Immature natural killer cell (primary cell): Measurements from ENCODE around the gene TMEM217. TPM values are rescaled to one million over a fixed set of nuclear protein-coding genes. Genes with fewer than 3 reads are reported as not detected.

Experiments used
- DNase-seq, 3 donors: peaks; one replicate each; pipeline ENCODE4 v3.0.0; 2022; ENCODE audit warnings: mixed read lengths in 1 of 3
- H3K27ac Mint-ChIP-seq, 6 donors: one replicate each; pipeline ENCODE4 v1.8.0; 2020; ENCODE audit warnings: mixed read lengths in 6 of 6, mild to moderate bottlenecking in 5 of 6, inconsistent platforms in 4 of 6, moderate library complexity in 3 of 6
- H3K27me3 Mint-ChIP-seq, 3 donors: one replicate each; pipeline ENCODE4 v1.8.0; 2020 to 2021; ENCODE audit warnings: low read depth in 3 of 3, mild to moderate bottlenecking in 3 of 3, mixed read lengths in 3 of 3, moderate library complexity in 3 of 3, inconsistent platforms in 1 of 3
- H3K36me3 Mint-ChIP-seq, 3 donors: one replicate each; pipeline ENCODE4 v1.8.0; 2020; ENCODE audit warnings: mixed read lengths in 3 of 3, inconsistent platforms in 2 of 3, mild to moderate bottlenecking in 2 of 3
- H3K4me1 Mint-ChIP-seq, 2 donors: one replicate each; pipeline ENCODE4 v1.8.0; 2020; ENCODE audit warnings: inconsistent platforms in 2 of 2, mild to moderate bottlenecking in 2 of 2, mixed read lengths in 2 of 2, moderate library complexity in 1 of 2
- H3K4me3 Mint-ChIP-seq, 5 donors: one replicate each; pipeline ENCODE4 v1.8.0; 2020; ENCODE audit warnings: mild to moderate bottlenecking in 5 of 5, mixed read lengths in 5 of 5, inconsistent platforms in 3 of 5, moderate library complexity in 3 of 5
- H3K9me3 Mint-ChIP-seq, 6 donors: one replicate each; pipeline ENCODE4 v1.8.0; 2020; ENCODE audit warnings: mild to moderate bottlenecking in 6 of 6, mixed read lengths in 6 of 6, inconsistent platforms in 4 of 6, moderate library complexity in 3 of 6
- polyA plus RNA-seq, 3 donors: library from polyadenylated mRNA; unstranded; fragments of 300-500 nt; fragmentation: Illumina TruSeq; gene quantifications; one replicate each; pipeline ENCODE4 v1.2.3, GENCODE V29; 2021

TMEM217 gene
- polyA plus RNA-seq, 3 donors from 2014 or later: 0.23 to 0.32 TPM; not detected in 1

GRCh38 chr6:37233541-37233940 lies 24.4 kb downstream of the TMEM217 start:
- Mint-ChIP-seq H3K4me3 (no peak overlapping the region), H3K9me3 (no peaks in the 10 kb centered on the region), H3K27me3 (peaks cover 0 to 8% (median 4%) of the 10 kb centered on the region in 3 donors), H3K27ac (no peak overlapping the region), H3K4me1 (no peaks in the 10 kb centered on the region), H3K36me3 (no peaks in the 10 kb centered on the region)
- no peak for DNase-seq

GRCh38 chr6:37232430-37233017 lies 25.4 kb downstream of the TMEM217 start:
- Mint-ChIP-seq H3K27me3 (peaks cover 0 to 8% (median 4%) of the 10 kb centered on the region in 3 donors), H3K4me1 (no peaks in the 10 kb centered on the region), H3K27ac (no peak overlapping the region), H3K4me3 (no peak overlapping the region), H3K36me3 (no peaks in the 10 kb centered on the region), H3K9me3 (no peaks in the 10 kb centered on the region)
- no peak for DNase-seq

GRCh38 chr6:37230104-37230503 lies 27.8 kb downstream of the TMEM217 start:
- no peaks in the 10 kb centered on the region for H3K36me3 Mint-ChIP-seq
- H3K9me3 Mint-ChIP-seq: no peaks in the 10 kb centered on the region
- no peak overlapping the region for H3K27ac Mint-ChIP-seq
- H3K4me1 Mint-ChIP-seq: no peaks in the 10 kb centered on the region
- H3K4me3 Mint-ChIP-seq: no peak overlapping the region
- peaks cover 0 to 8% (median 4%) of the 10 kb centered on the region in 3 donors for H3K27me3 Mint-ChIP-seq
- no peak for DNase-seq

- Mint-ChIP-seq H3K27ac (no peak overlapping the region), H3K9me3 (no peaks in the 10 kb centered on the region), H3K4me3 (peak overlapping the region in 1 of 5 donors; percentile 25), H3K36me3 (no peaks in the 10 kb centered on the region), H3K4me1 (peaks cover 10 to 21% of the 10 kb centered on the region in 2 donors), H3K27me3 (peaks cover 0 to 4% (median 2%) of the 10 kb centered on the region in 3 donors)
- DNase-seq: no peak
These were observed 32.4 kb downstream of the TMEM217 start for GRCh38 chr6:37225350-37226169.

GRCh38 chr6:37222992-37223391 lies 35.0 kb downstream of the TMEM217 start:
- Mint-ChIP-seq H3K4me1 (peaks cover 10 to 21% of the 10 kb centered on the region in 2 donors), H3K36me3 (no peaks in the 10 kb centered on the region), H3K4me3 (peak overlapping the region; percentile 86 to 95 (median 92)), H3K9me3 (no peaks in the 10 kb centered on the region), H3K27ac (peak overlapping the region in 3 of 6 donors; percentile 13 to 77 (median 14)), H3K27me3 (peaks cover 0 to 2% (median 2%) of the 10 kb centered on the region in 3 donors)
- DNase-seq: no peak

GRCh38 chr6:37222125-37222967 lies 35.6 kb downstream of the TMEM217 start:
- H3K4me1 Mint-ChIP-seq: peaks cover 10 to 21% of the 10 kb centered on the region in 2 donors
- peak; percentile 58 to 68 (median 59) for DNase-seq
- H3K27me3 Mint-ChIP-seq: peaks cover 0 to 2% (median 2%) of the 10 kb centered on the region in 3 donors
- no peaks in the 10 kb centered on the region for H3K36me3 Mint-ChIP-seq
- H3K27ac Mint-ChIP-seq: peak overlapping the region in 5 of 6 donors; percentile 13 to 77 (median 73)
- H3K4me3 Mint-ChIP-seq: peak overlapping the region; percentile 86 to 95 (median 92)
- H3K9me3 Mint-ChIP-seq: no peaks in the 10 kb centered on the region

GRCh38 chr6:37221585-37222124 lies 36.3 kb downstream of the TMEM217 start:
- Mint-ChIP-seq H3K9me3 (no peaks in the 10 kb centered on the region), H3K36me3 (no peaks in the 10 kb centered on the region), H3K4me3 (peak overlapping the region; percentile 86 to 95 (median 92)), H3K27ac (peak overlapping the region in 5 of 6 donors; percentile 37 to 76 (median 70)), H3K4me1 (peaks cover 10 to 21% of the 10 kb centered on the region in 2 donors), H3K27me3 (peaks cover 0 to 2% (median 2%) of the 10 kb centered on the region in 3 donors)
- no peak for DNase-seq

DNA sequence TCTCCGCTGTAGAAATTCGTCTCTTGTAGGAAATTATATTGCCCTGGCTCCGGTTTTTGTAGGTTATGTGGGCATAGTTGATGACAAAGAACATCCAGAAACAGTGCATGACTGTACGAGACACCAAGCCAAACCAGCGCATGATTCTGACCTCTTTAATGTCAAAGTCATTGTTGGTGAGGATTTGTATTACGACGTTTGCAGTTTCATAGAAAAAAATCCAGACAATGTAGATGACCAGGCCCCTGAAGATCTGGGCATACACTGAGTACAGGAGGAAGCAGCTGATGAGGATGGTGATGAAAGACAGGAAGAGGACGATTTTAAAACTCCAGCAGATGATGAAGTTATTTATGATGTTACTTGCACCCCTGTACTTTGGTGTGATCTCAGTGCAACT lies 39.4 kb downstream of the TMEM217 start:
- H3K9me3 Mint-ChIP-seq: no peaks in the 10 kb centered on the region
- no peak overlapping the region for H3K4me3 Mint-ChIP-seq
- peaks cover 10 to 21% of the 10 kb centered on the region in 2 donors for H3K4me1 Mint-ChIP-seq
- H3K27me3 Mint-ChIP-seq: peaks cover 1 to 3% (median 2%) of the 10 kb centered on the region in 3 donors
- no peak overlapping the region for H3K27ac Mint-ChIP-seq
- no peak for DNase-seq
- no peaks in the 10 kb centered on the region for H3K36me3 Mint-ChIP-seq

- Mint-ChIP-seq H3K9me3 (no peaks in the 10 kb centered on the region), H3K4me3 (no peak overlapping the region), H3K27me3 (peaks cover 1 to 3% (median 2%) of the 10 kb centered on the region in 3 donors), H3K36me3 (no peaks in the 10 kb centered on the region), H3K4me1 (peaks cover 10 to 20% of the 10 kb centered on the region in 2 donors), H3K27ac (no peak overlapping the region)
- no peak for DNase-seq
These were observed 39.9 kb downstream of the TMEM217 start for GRCh38 chr6:37218061-37218460.

DNA sequence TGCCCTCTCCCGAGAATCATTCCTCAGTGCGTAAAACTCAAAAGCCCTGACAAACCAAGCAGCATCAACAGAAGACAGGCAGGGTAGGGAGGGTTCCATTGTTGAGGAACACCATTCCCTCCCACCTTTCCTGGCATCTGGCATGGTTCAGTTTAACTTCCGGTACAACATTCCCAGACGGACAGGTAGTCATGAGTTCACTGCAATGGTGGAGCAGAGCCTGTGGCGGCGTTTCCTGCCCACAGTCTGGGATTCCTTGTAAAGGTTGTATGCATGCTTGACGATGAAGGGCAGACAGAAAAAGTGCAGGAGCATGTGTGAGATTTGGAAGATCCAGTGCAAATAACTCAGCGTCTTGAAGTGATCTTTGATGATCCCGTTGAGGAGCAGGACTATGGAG lies 45.7 kb downstream of the TMEM217 start:
- Mint-ChIP-seq H3K9me3 (no peaks in the 10 kb centered on the region), H3K27me3 (peaks cover 0 to 2% (median 1%) of the 10 kb centered on the region in 3 donors), H3K36me3 (no peaks in the 10 kb centered on the region), H3K4me1 (peaks cover 25 to 30% of the 10 kb centered on the region in 2 donors), H3K4me3 (no peak overlapping the region), H3K27ac (no peak overlapping the region)
- no peak for DNase-seq

- no peaks in the 10 kb centered on the region for H3K27me3 Mint-ChIP-seq
- peak overlapping the region in 3 of 6 donors; percentile 3 to 10 (median 8) for H3K27ac Mint-ChIP-seq
- DNase-seq: peak; percentile 73 to 77 (median 73)
- H3K36me3 Mint-ChIP-seq: no peaks in the 10 kb centered on the region
- no peaks in the 10 kb centered on the region for H3K9me3 Mint-ChIP-seq
- peak overlapping the region in 1 of 5 donors; percentile 2 for H3K4me3 Mint-ChIP-seq
- H3K4me1 Mint-ChIP-seq: peaks cover 40 to 49% of the 10 kb centered on the region in 2 donors
These were observed 47.5 kb downstream of the TMEM217 start for GRCh38 chr6:37210313-37210968.

- no peaks in the 10 kb centered on the region for H3K9me3 Mint-ChIP-seq
- H3K27ac Mint-ChIP-seq: peak overlapping the region in 5 of 6 donors; percentile 11 to 82 (median 46)
- no peaks in the 10 kb centered on the region for H3K27me3 Mint-ChIP-seq
- no peaks in the 10 kb centered on the region for H3K36me3 Mint-ChIP-seq
- no peak for DNase-seq
- H3K4me1 Mint-ChIP-seq: peaks cover 46 to 57% of the 10 kb centered on the region in 2 donors
- peak overlapping the region in 2 of 5 donors; percentile 2 to 31 for H3K4me3 Mint-ChIP-seq
These were observed 48.3 kb downstream of the TMEM217 start for GRCh38 chr6:37209461-37210205.
